ENCODE results near the gene SPATS2. TPM values are rescaled to one million over a fixed set of nuclear protein-coding genes. Genes with fewer than 3 reads are reported as not detected.

Gene SPATS2
- total RNA-seq, 2 experiments from 2014 or later = 6.1 to 6.4 TPM

GRCh38 chr12:49340971-49341776 lies 26.1 kb upstream of the SPATS2 start:
- H3K4me1 Mint-ChIP-seq (ENCODE audit: low read depth) = peaks cover 53% of the 10 kb centered on the region
- no peaks in the 10 kb centered on the region for H3K9me3 Mint-ChIP-seq
- Histone ChIP-seq H3K4me3 (ENCODE audit: low read length) (no peak overlapping the region), H3K27ac (ENCODE audit: low read depth in 1 of 2, low read length in 2 of 2) (no peak overlapping the region), H3K9me3 (ENCODE audit: control insufficient read depth in 1 of 2, insufficient read depth in 1 of 2, low read length in 2 of 2) (peaks cover 0 to 13% of the 10 kb centered on the region in 2 experiments), H3K36me3 (ENCODE audit: insufficient read depth, low read length) (no peaks in the 10 kb centered on the region), H3K4me1 (ENCODE audit: insufficient read depth, low read length) (peaks cover 66% of the 10 kb centered on the region), H3K27me3 (ENCODE audit: control insufficient read depth in 1 of 2, insufficient read depth in 2 of 2, low read length in 2 of 2) (peaks cover 69 to 78% of the 10 kb centered on the region in 2 experiments)
- DNase-seq (peak in 1 of 14 experiments; percentile 18), ATAC-seq (ENCODE audit: poor library complexity) (no peak)
- intact Hi-C loops (cut with DNase I, micrococcal nuclease) = no loop called here
- ChIA-PET CTCF (interaction anchor here (0.6 to 3.5 kb wide), 9 partner anchors 9 to 106 kb away, joined by 3 to 25 read pairs (median 9); partner anchors contain the start of gene TROAP), POLR2A (interaction anchor here (1.4 to 1.7 kb wide), 2 partner anchors 18 to 26 kb away, joined by 5 to 6 read pairs; partner anchors contain the start of genes SPATS2 and TROAP)
- peak overlapping the region; percentile 69 for H3K4me3 Mint-ChIP-seq
- no peak for TF ChIP-seq CTCF (IDR thresholded peaks at IDR 0.05)
- no peaks in the 10 kb centered on the region for H3K36me3 Mint-ChIP-seq (ENCODE audit: low read depth)
- peaks cover 86% of the 10 kb centered on the region for H3K27me3 Mint-ChIP-seq
- no peak overlapping the region for H3K27ac Mint-ChIP-seq

DNA sequence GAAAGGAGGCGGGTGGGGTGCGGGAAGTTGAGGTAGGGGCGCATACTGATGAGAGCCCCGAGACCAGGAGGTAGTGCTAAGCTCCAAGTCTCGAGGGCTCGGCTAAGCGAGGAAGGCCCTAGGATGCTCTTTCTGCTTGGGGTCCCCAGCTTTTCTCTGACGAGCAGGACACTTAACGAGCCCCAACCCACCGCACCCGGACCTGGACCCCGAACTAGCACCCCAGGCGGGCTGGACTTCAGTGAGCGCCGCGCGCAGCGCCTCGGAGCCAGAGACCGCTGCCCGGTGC lies 25.5 kb upstream of the SPATS2 start:
- peaks cover 89% of the 10 kb centered on the region for H3K27me3 Mint-ChIP-seq
- H3K4me3 Mint-ChIP-seq = peak overlapping the region; percentile 15
- peaks cover 66% of the 10 kb centered on the region for H3K4me1 ChIP-seq (ENCODE audit: insufficient read depth, low read length)
- no peak overlapping the region for H3K27ac ChIP-seq (ENCODE audit: low read depth in 1 of 2, low read length in 2 of 2)
- no peak for TF ChIP-seq CTCF (IDR thresholded peaks at IDR 0.05)
- DNase-seq (no peak), ATAC-seq (ENCODE audit: poor library complexity) (no peak)
- ChIA-PET POLR2A (interaction anchor here (1.3 to 1.7 kb wide), 4 partner anchors 8 to 171 kb away, joined by 3 to 6 read pairs (median 4); partner anchors contain the start of genes SPATS2 and TROAP), CTCF (interaction anchor here (0.6 to 3.5 kb wide), 16 partner anchors 9 to 107 kb away, joined by 3 to 25 read pairs (median 6); partner anchors contain the start of genes SPATS2 and TROAP)
- H3K9me3 ChIP-seq (ENCODE audit: control insufficient read depth in 1 of 2, insufficient read depth in 1 of 2, low read length in 2 of 2) = peaks cover 0 to 16% of the 10 kb centered on the region in 2 experiments
- no peaks in the 10 kb centered on the region for H3K9me3 Mint-ChIP-seq
- H3K27me3 ChIP-seq (ENCODE audit: control insufficient read depth in 1 of 2, insufficient read depth in 2 of 2, low read length in 2 of 2) = peaks cover 71 to 78% of the 10 kb centered on the region in 2 experiments
- no peak overlapping the region for H3K27ac Mint-ChIP-seq
- no peaks in the 10 kb centered on the region for H3K36me3 ChIP-seq (ENCODE audit: insufficient read depth, low read length)
- H3K4me1 Mint-ChIP-seq (ENCODE audit: low read depth) = peaks cover 58% of the 10 kb centered on the region
- no peaks in the 10 kb centered on the region for H3K36me3 Mint-ChIP-seq (ENCODE audit: low read depth)
- intact Hi-C loops (cut with DNase I, micrococcal nuclease) = loop anchor here (1.0 kb wide), 1 partner anchor 53 kb away; no protein-coding TSS in a partner anchor
- peak overlapping the region; percentile 51 for H3K4me3 ChIP-seq (ENCODE audit: low read length)

DNA sequence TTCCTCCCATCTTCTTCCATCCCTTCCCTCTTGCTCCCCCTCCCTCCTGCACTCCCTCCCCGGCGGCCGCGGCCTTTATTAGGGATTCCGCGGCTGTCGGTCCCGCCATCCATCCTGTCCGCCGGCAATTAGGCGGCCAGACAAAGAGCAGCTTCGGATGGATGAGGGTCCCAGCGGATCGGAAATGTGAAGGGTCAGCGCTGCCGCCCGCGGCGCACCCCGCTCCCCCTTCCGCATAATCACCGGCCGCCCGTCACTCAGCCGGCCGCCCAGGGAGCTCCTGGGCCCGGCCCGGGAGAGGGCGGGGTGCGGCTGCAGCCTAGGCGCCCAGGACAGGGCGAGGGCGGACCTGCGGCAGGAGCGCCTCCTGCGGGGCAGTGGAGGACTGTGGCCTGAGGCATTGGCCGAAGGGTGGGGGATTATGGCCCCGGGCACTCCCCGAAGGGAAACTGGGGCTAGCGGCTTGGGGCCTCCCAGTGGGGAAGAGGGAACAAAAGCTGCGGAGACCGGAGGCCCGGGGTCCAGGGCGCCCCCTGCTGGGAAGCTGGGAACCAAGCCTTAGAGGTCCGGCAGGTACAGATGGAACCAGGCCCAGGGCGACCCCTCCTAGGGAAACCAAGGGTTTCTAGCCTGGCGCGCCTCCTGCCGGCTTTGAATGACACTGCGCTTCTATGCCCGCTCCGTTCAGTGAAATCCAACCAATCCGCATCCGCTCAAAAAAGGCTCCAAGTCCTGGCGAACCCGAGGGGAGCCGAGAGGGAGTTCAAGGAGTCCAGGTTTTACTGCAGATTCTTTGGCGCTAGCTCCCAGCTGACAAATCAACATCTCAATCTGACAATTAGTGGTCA lies 25.0 kb upstream of the SPATS2 start:
- DNase-seq (peak; percentile 42 to 84 (median 63)), ATAC-seq (ENCODE audit: poor library complexity) (peak; percentile 78)
- Histone ChIP-seq H3K4me1 (ENCODE audit: insufficient read depth, low read length) (peaks cover 66% of the 10 kb centered on the region), H3K36me3 (ENCODE audit: insufficient read depth, low read length) (no peaks in the 10 kb centered on the region), H3K27me3 (ENCODE audit: control insufficient read depth in 1 of 2, insufficient read depth in 2 of 2, low read length in 2 of 2) (peaks cover 74 to 79% of the 10 kb centered on the region in 2 experiments), H3K4me3 (ENCODE audit: low read length) (peak overlapping the region; percentile 51), H3K27ac (ENCODE audit: low read depth in 1 of 2, low read length in 2 of 2) (no peak overlapping the region), H3K9me3 (ENCODE audit: control insufficient read depth in 1 of 2, insufficient read depth in 1 of 2, low read length in 2 of 2) (peaks cover 0 to 20% of the 10 kb centered on the region in 2 experiments)
- Mint-ChIP-seq H3K4me1 (ENCODE audit: low read depth) (peaks cover 59% of the 10 kb centered on the region), H3K27ac (no peak overlapping the region), H3K27me3 (peaks cover 89% of the 10 kb centered on the region), H3K36me3 (ENCODE audit: low read depth) (no peaks in the 10 kb centered on the region), H3K4me3 (peak overlapping the region; percentile 78), H3K9me3 (no peaks in the 10 kb centered on the region)
- peak; percentile 87 for TF ChIP-seq CTCF (IDR thresholded peaks at IDR 0.05)
- ChIA-PET CTCF (interaction anchor here (0.6 to 3.5 kb wide), 16 partner anchors 8 to 107 kb away, joined by 3 to 25 read pairs (median 6); partner anchors contain the start of genes SPATS2 and TROAP), POLR2A (interaction anchor here (0.8 to 1.7 kb wide), 7 partner anchors 9 to 171 kb away, joined by 3 to 6 read pairs (median 4); partner anchors contain the start of genes PRPH, SPATS2 and TROAP)
- intact Hi-C loops (cut with DNase I, micrococcal nuclease) = loop anchor here (1.0 kb wide), 1 partner anchor 54 kb away; no protein-coding TSS in a partner anchor

Data from CD4-positive, alpha-beta T cell (primary cell).